HepG2 (cell line): ENCODE measurements around the gene INA. TPM values are rescaled to one million over a fixed set of nuclear protein-coding genes. Genes with fewer than 3 reads are reported as not detected.

Experiments
- EP300 ChIP-seq, 3 experiments: sonication (generic) in 1 of 3; formaldehyde crosslinking in 1 of 3; IDR thresholded peaks; 2 replicates each; pipeline versions ENCODE4 v1.5.1 to v1.6.1; 2011 to 2020; ENCODE audit warnings: low read depth in 2 of 3, low read length in 2 of 3, borderline replicate concordance in 1 of 3, improper control_type of control experiment in 1 of 3, mild to moderate bottlenecking in 1 of 3, missing genetic modification reagents in 1 of 3, moderate library complexity in 1 of 3
- HOXA3 ChIP-seq: sonication (generic); formaldehyde crosslinking; IDR thresholded peaks from 2 replicates; pipeline ENCODE4 v1.5.0; 2020; ENCODE audit warnings: missing genetic modification reagents
- KAT2B ChIP-seq: fragments of 150-350 bp; IDR thresholded peaks from 2 replicates; pipeline ENCODE4 v1.6.1; 2014; ENCODE audit warnings: low read depth, low read length, borderline replicate concordance
- LCORL ChIP-seq, 2 experiments: fragments of 450-650 bp in 1 of 2; sonication (generic) in 1 of 2; formaldehyde crosslinking in 1 of 2; IDR thresholded peaks; 2 replicates each; pipeline versions ENCODE4 v1.5.0 to v1.6.1; 2017 to 2020; ENCODE audit warnings: antibody characterized with exemption in 1 of 2, missing genetic modification reagents in 1 of 2
- MAFK ChIP-seq, 2 experiments: IDR thresholded peaks in 1 of 2; conservative IDR thresholded peaks in 1 of 2; 2 replicates each; pipeline ENCODE4 v1.6.1; 2011; ENCODE audit warnings: improper control_type of control experiment in 2 of 2, low read length in 2 of 2
- MBNL3 ChIP-seq: fragments of 250-450 bp; sonication (Bioruptor Pico); conservative IDR thresholded peaks from 2 replicates; pipeline ENCODE4 v1.8.0; 2022; ENCODE audit warnings: mild to moderate bottlenecking, inconsistent platforms
- MLXIP ChIP-seq: sonication (generic); formaldehyde crosslinking; IDR thresholded peaks from 2 replicates; pipeline ENCODE4 v1.9.0; 2021; ENCODE audit warnings: missing genetic modification reagents, borderline replicate concordance
- REPIN1 ChIP-seq: sonication (generic); formaldehyde crosslinking; IDR thresholded peaks from 2 replicates; pipeline ENCODE4 v1.8.0; 2022; ENCODE audit warnings: missing genetic modification reagents, low read depth, mild to moderate bottlenecking, borderline replicate concordance
- RXRA ChIP-seq: sonication (generic); formaldehyde crosslinking; IDR thresholded peaks from 2 replicates; pipeline ENCODE4 v1.5.1; 2020; ENCODE audit warnings: missing genetic modification reagents
- SIN3A ChIP-seq: IDR thresholded peaks from 2 replicates; pipeline ENCODE4 v1.6.1; 2011; ENCODE audit warnings: low read depth, mild to moderate bottlenecking, control low read depth, low read length, borderline replicate concordance
- SNAPC4 ChIP-seq: sonication (generic); formaldehyde crosslinking; IDR thresholded peaks from 2 replicates; pipeline ENCODE4 v1.4.0; 2020; ENCODE audit warnings: mild to moderate bottlenecking, missing genetic modification reagents
- TGIF2 ChIP-seq: IDR thresholded peaks from 2 replicates; pipeline ENCODE4 v1.6.1; 2016; ENCODE audit warnings: control low read depth, missing compliant biosample characterization
- ZNF160 ChIP-seq: sonication (generic); formaldehyde crosslinking; IDR thresholded peaks from 2 replicates; pipeline ENCODE4 v1.8.0; 2022; ENCODE audit warnings: mild to moderate bottlenecking, inconsistent platforms, missing genetic modification reagents
- polyA plus RNA-seq, 8 experiments: library from polyadenylated mRNA; depleted of rRNA in 3 of 8; stranded (reverse) in 7 of 8; unstranded in 1 of 8; fragments of >200 nt; fragmentation: Illumina TruSeq in 4 of 8; extraction: Trizol in 4 of 8; gene quantifications; 2 replicates each; pipeline versions ENCODE4 v1.2.1 to v1.2.3, GENCODE V29; 2011 to 2016; ENCODE audit warnings: low read depth in 4 of 8, missing spikeins in 1 of 8, mixed read lengths in 1 of 8; ENCODE audit not compliant: insufficient read depth in 1 of 8
- total RNA-seq, 5 experiments: library from RNA; depleted of rRNA; stranded (reverse); fragments of >200 nt; fragmentation: Illumina TruSeq; extraction: Trizol; gene quantifications; 2 replicates each; pipeline ENCODE4 v1.2.3, GENCODE V29; 2016; ENCODE audit warnings: low read depth in 1 of 5
- TF ChIP-seq, protein P1 (sequence below): sonication (generic); formaldehyde crosslinking; IDR thresholded peaks from 2 replicates; pipeline ENCODE4 v1.4.0; 2020; ENCODE audit warnings: missing genetic modification reagents
- TF ChIP-seq, protein P2 (sequence below): sonication (generic); formaldehyde crosslinking; IDR thresholded peaks from 2 replicates; pipeline ENCODE4 v1.9.0; 2022; ENCODE audit warnings: low read depth, missing genetic modification reagents

Gene INA
- total and polyA plus RNA-seq, 2 of the 13 experiments (the other 11 are each of a cell fraction or from before 2014, with no cell fraction given): 0.04 to 0.13 TPM

GRCh38 chr10:103232772-103233488, 44.0 kb upstream of the INA start (continued):
- peak; percentile 13; the same call in 1 of the 2 replicates for TF ChIP-seq HOXA3 (CRISPR knock-in tag)
- no peak for TF ChIP-seq MLXIP (CRISPR knock-in tag)
- no peak for TF ChIP-seq MAFK (conservative IDR thresholded peaks at IDR 0.05 in 1 of 2, IDR thresholded peaks at IDR 0.05 in 1 of 2; ENCODE audit: low read length in 2 of 2)
- TF ChIP-seq LCORL (IDR thresholded peaks at IDR 0.05): peak; percentile 37; the same call in 1 of the 2 replicates
- peak; percentile 30; the same call in 1 of the 2 replicates for TF ChIP-seq LCORL (CRISPR knock-in tag; IDR thresholded peaks at IDR 0.05)
- TF ChIP-seq, protein P1, sequence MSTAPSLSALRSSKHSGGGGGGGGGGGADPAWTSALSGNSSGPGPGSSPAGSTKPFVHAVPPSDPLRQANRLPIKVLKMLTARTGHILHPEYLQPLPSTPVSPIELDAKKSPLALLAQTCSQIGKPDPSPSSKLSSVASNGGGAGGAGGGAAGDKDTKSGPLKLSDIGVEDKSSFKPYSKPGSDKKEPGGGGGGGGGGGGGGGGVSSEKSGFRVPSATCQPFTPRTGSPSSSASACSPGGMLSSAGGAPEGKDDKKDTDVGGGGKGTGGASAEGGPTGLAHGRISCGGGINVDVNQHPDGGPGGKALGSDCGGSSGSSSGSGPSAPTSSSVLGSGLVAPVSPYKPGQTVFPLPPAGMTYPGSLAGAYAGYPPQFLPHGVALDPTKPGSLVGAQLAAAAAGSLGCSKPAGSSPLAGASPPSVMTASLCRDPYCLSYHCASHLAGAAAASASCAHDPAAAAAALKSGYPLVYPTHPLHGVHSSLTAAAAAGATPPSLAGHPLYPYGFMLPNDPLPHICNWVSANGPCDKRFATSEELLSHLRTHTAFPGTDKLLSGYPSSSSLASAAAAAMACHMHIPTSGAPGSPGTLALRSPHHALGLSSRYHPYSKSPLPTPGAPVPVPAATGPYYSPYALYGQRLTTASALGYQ: no peak
- no peak for TF ChIP-seq SIN3A
- TF ChIP-seq REPIN1 (CRISPR knock-in tag): no peak
- no peak; the same call in 1 of the 2 replicates for TF ChIP-seq RXRA
- TF ChIP-seq SNAPC4 (CRISPR knock-in tag): no peak
- TF ChIP-seq MBNL3 (CRISPR knock-in tag): no peak
- TF ChIP-seq TGIF2: no peak
- TF ChIP-seq, protein P2, sequence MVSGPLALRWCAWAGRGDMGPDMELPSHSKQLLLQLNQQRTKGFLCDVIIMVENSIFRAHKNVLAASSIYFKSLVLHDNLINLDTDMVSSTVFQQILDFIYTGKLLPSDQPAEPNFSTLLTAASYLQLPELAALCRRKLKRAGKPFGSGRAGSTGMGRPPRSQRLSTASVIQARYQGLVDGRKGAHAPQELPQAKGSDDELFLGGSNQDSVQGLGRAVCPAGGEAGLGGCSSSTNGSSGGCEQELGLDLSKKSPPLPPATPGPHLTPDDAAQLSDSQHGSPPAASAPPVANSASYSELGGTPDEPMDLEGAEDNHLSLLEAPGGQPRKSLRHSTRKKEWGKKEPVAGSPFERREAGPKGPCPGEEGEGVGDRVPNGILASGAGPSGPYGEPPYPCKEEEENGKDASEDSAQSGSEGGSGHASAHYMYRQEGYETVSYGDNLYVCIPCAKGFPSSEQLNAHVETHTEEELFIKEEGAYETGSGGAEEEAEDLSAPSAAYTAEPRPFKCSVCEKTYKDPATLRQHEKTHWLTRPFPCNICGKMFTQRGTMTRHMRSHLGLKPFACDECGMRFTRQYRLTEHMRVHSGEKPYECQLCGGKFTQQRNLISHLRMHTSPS (CRISPR knock-in tag): no peak
- TF ChIP-seq EP300 (IDR thresholded peaks at IDR 0.05; ENCODE audit: low read depth in 2 of 2, low read length in 2 of 2): peak in 1 of 2 experiments; percentile 69; a peak in 1 of 4 replicates
- TF ChIP-seq EP300 (CRISPR knock-in tag; IDR thresholded peaks at IDR 0.05; ENCODE audit: borderline replicate concordance): peak; percentile 79; the same call in 1 of the 2 replicates
- TF ChIP-seq ZNF160: no peak
- TF ChIP-seq KAT2B: no peak
